Measurements from ENCODE around the gene PPP3R1.

GRCh38 chr2:68163641-68164040, 88.7 kb downstream of the PPP3R1 start:
- TF ChIP-seq POLR2A (IDR thresholded peaks at IDR 0.05; ENCODE audit: low read depth) (no peak), POLR2AphosphoS5 (IDR thresholded peaks at IDR 0.05) (no peak)
- TF ChIP-seq, protein P1, sequence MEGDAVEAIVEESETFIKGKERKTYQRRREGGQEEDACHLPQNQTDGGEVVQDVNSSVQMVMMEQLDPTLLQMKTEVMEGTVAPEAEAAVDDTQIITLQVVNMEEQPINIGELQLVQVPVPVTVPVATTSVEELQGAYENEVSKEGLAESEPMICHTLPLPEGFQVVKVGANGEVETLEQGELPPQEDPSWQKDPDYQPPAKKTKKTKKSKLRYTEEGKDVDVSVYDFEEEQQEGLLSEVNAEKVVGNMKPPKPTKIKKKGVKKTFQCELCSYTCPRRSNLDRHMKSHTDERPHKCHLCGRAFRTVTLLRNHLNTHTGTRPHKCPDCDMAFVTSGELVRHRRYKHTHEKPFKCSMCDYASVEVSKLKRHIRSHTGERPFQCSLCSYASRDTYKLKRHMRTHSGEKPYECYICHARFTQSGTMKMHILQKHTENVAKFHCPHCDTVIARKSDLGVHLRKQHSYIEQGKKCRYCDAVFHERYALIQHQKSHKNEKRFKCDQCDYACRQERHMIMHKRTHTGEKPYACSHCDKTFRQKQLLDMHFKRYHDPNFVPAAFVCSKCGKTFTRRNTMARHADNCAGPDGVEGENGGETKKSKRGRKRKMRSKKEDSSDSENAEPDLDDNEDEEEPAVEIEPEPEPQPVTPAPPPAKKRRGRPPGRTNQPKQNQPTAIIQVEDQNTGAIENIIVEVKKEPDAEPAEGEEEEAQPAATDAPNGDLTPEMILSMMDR (IDR thresholded peaks at IDR 0.05): no peak

Data from esophagus muscularis mucosa (tissue), 3 donors.